ENCODE results near the gene PNPLA6. TPM values are rescaled to one million over a fixed set of nuclear protein-coding genes. Genes with fewer than 3 reads are reported as not detected.

Gene PNPLA6
- total and polyA plus RNA-seq, 2 experiments from 2014 or later: 65.0 to 86.6 TPM

- TF ChIP-seq EZH2 (IDR thresholded peaks at IDR 0.05; ENCODE audit: insufficient read depth, poor library complexity, severe bottlenecking): no peak
- no peak for TF ChIP-seq EZH2phosphoT487 (IDR thresholded peaks at IDR 0.05; ENCODE audit: insufficient read depth, low read depth)
- no peaks in the 10 kb centered on the region for H3K4me1 ChIP-seq (ENCODE audit: insufficient read depth)
- no peaks in the 10 kb centered on the region for H3K27me3 ChIP-seq (replicated peaks; ENCODE audit: insufficient read depth)
- no peaks in the 10 kb centered on the region for H3F3A ChIP-seq (ENCODE audit: insufficient read depth)
- 47 to 52% methylated on average over 16 of the region's 16 CpGs for WGBS, 2 experiments (ENCODE audit: low coverage in 1 of 2, low lambda C conversion rate in 2 of 2, missing lambda C conversion rate in 2 of 2)
- no peaks in the 10 kb centered on the region for H3K9me3 ChIP-seq (ENCODE audit: low read depth)
- H2AFZ ChIP-seq: no peak overlapping the region
- H3K27ac ChIP-seq: no peak overlapping the region
- H3K9me2 ChIP-seq (ENCODE audit: insufficient read depth): no peaks in the 10 kb centered on the region
- in situ Hi-C loops (cut with MboI): loop anchor here (10.0 kb wide), 2 partner anchors 112 to 232 kb away; partner anchors contain the start of gene MCEMP1
- H3K4me2 ChIP-seq (ENCODE audit: unreplicated experiment): no peak overlapping the region
- H4K20me1 ChIP-seq (ENCODE audit: insufficient read depth): no peaks in the 10 kb centered on the region
- H3K79me2 ChIP-seq (ENCODE audit: insufficient read depth): no peaks in the 10 kb centered on the region
- peak; percentile 10 for DNase-seq
- H3K4me3 ChIP-seq: no peak overlapping the region
- no peak overlapping the region for H3K9ac ChIP-seq
- H3K36me3 ChIP-seq (ENCODE audit: low read depth): peaks cover 4% of the 10 kb centered on the region; the same call in 1 of the 2 replicates
Observed at GRCh38 chr19:7562646-7563393, 27.3 kb downstream of the PNPLA6 start.

DNA sequence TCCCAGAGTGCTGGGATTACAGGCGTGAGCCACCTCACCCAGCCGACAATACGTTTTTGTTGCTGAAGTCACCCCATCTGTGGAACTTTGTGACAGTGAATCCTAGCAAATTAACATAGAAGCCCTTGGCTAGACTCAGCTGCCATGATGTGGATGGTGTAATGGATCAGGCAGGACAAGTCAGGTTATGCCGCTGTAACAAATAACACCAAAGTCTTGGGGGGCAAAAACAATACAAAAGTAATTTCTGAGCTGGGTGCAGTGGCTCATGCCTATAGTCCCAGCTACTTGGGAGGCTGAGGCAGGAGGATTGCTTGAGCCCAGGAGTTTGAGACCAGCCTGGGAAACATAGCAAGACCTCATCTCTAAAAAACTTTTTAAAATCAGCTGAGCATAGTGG is 29.3 kb downstream of the PNPLA6 start:
- 80 to 88% methylated on average over 4 of the region's 4 CpGs for WGBS, 2 experiments (ENCODE audit: low coverage in 1 of 2, low lambda C conversion rate in 2 of 2, missing lambda C conversion rate in 2 of 2)
- in situ Hi-C loops (cut with MboI): loop anchor here (10.0 kb wide), 2 partner anchors 110 to 230 kb away; partner anchors contain the start of gene MCEMP1
- no peak overlapping the region for H3K27ac ChIP-seq
- no peaks in the 10 kb centered on the region for H3K4me1 ChIP-seq (ENCODE audit: insufficient read depth)
- no peak for DNase-seq
- no peak overlapping the region for H3K9ac ChIP-seq
- no peaks in the 10 kb centered on the region for H3F3A ChIP-seq (ENCODE audit: insufficient read depth)
- no peaks in the 10 kb centered on the region for H3K36me3 ChIP-seq (ENCODE audit: low read depth)
- H3K79me2 ChIP-seq (ENCODE audit: insufficient read depth): no peaks in the 10 kb centered on the region
- H3K9me2 ChIP-seq (ENCODE audit: insufficient read depth): no peaks in the 10 kb centered on the region
- no peak for TF ChIP-seq EZH2 (IDR thresholded peaks at IDR 0.05; ENCODE audit: insufficient read depth, poor library complexity, severe bottlenecking)
- TF ChIP-seq EZH2phosphoT487 (IDR thresholded peaks at IDR 0.05; ENCODE audit: insufficient read depth, low read depth): no peak
- no peaks in the 10 kb centered on the region for H3K27me3 ChIP-seq (replicated peaks; ENCODE audit: insufficient read depth)
- no peaks in the 10 kb centered on the region for H3K9me3 ChIP-seq (ENCODE audit: low read depth)
- no peak overlapping the region for H3K4me2 ChIP-seq (ENCODE audit: unreplicated experiment)
- H3K4me3 ChIP-seq: no peak overlapping the region
- no peak overlapping the region for H2AFZ ChIP-seq
- H4K20me1 ChIP-seq (ENCODE audit: insufficient read depth): no peaks in the 10 kb centered on the region

DNA sequence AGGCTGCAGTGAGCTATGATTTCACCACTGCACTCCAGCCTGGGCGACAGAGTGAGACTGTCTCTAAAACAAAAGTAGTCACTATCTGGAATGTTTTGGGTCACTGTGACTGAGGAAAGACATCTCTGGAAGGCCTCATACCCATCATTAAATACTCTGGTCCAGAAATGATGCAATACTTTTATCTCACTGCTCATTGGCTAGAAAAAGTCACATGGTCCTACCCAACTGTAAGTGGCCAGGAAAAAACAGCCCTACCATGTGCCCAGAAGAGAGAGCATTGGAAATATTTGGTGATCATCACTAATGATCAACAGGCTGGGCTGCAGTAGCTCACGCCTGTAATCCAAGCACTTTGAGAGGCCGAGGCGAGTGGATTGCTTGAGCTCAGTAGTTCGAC is 29.8 kb downstream of the PNPLA6 start:
- in situ Hi-C loops (cut with MboI): loop anchor here (10.0 kb wide), 2 partner anchors 109 to 229 kb away; partner anchors contain the start of gene MCEMP1
- Histone ChIP-seq H3K27me3 (replicated peaks; ENCODE audit: insufficient read depth) (no peaks in the 10 kb centered on the region), H3K36me3 (ENCODE audit: low read depth) (no peaks in the 10 kb centered on the region), H3K27ac (no peak overlapping the region), H3K9me2 (ENCODE audit: insufficient read depth) (no peaks in the 10 kb centered on the region), H3K9ac (no peak overlapping the region), H2AFZ (no peak overlapping the region), H3K4me3 (no peak overlapping the region), H3K4me1 (ENCODE audit: insufficient read depth) (no peaks in the 10 kb centered on the region), H3K9me3 (ENCODE audit: low read depth) (no peaks in the 10 kb centered on the region), H4K20me1 (ENCODE audit: insufficient read depth) (no peaks in the 10 kb centered on the region), H3K79me2 (ENCODE audit: insufficient read depth) (no peaks in the 10 kb centered on the region), H3K4me2 (ENCODE audit: unreplicated experiment) (no peak overlapping the region), H3F3A (ENCODE audit: insufficient read depth) (no peaks in the 10 kb centered on the region)
- 70 to 72% methylated on average over 5 of the region's 5 CpGs for WGBS, 2 experiments (ENCODE audit: low coverage in 1 of 2, low lambda C conversion rate in 2 of 2, missing lambda C conversion rate in 2 of 2)
- no peak for TF ChIP-seq EZH2phosphoT487 (IDR thresholded peaks at IDR 0.05; ENCODE audit: insufficient read depth, low read depth)
- no peak for DNase-seq

GRCh38 chr19:7570761-7571160 is 35.2 kb downstream of the PNPLA6 start:
- TF ChIP-seq EZH2phosphoT487 (IDR thresholded peaks at IDR 0.05; ENCODE audit: insufficient read depth, low read depth): no peak
- no peak overlapping the region for H2AFZ ChIP-seq
- H3K27ac ChIP-seq: no peak overlapping the region
- H3K4me1 ChIP-seq (ENCODE audit: insufficient read depth): no peaks in the 10 kb centered on the region
- H3F3A ChIP-seq (ENCODE audit: insufficient read depth): no peaks in the 10 kb centered on the region
- H3K79me2 ChIP-seq (ENCODE audit: insufficient read depth): no peaks in the 10 kb centered on the region
- H3K27me3 ChIP-seq (replicated peaks; ENCODE audit: insufficient read depth): no peaks in the 10 kb centered on the region
- H3K9me3 ChIP-seq (ENCODE audit: low read depth): no peaks in the 10 kb centered on the region
- H3K9me2 ChIP-seq (ENCODE audit: insufficient read depth): no peaks in the 10 kb centered on the region
- DNase-seq: no peak
- no peaks in the 10 kb centered on the region for H4K20me1 ChIP-seq (ENCODE audit: insufficient read depth)
- H3K9ac ChIP-seq: no peak overlapping the region
- no peak overlapping the region for H3K4me2 ChIP-seq (ENCODE audit: unreplicated experiment)
- in situ Hi-C loops (cut with MboI): no loop called here
- no peaks in the 10 kb centered on the region for H3K36me3 ChIP-seq (ENCODE audit: low read depth)
- no peak overlapping the region for H3K4me3 ChIP-seq
- WGBS, 2 experiments (ENCODE audit: low coverage in 1 of 2, low lambda C conversion rate in 2 of 2, missing lambda C conversion rate in 2 of 2): 58 to 61% methylated on average over 5 of the region's 5 CpGs

All from GM23248 (cell line).